KMS-11 (cell line): ENCODE measurements around the gene SDK2.
"Not testable (repeated sequence)": the region's sequence is repeated elsewhere in the genome, so short reads cannot be mapped to it uniquely, and the experiment has no call there.

Source experiments
- H2AFZ ChIP-seq: fragments of 200-600 bp; sonication (generic); 2 replicates; pipeline ENCODE4 v1.6.1; 2016; ENCODE audit warnings: antibody characterized with exemption, mixed run types, low read depth
- H3K27ac ChIP-seq: fragments of 200-600 bp; sonication (generic); 2 replicates; pipeline ENCODE4 v1.6.1; 2016; ENCODE audit warnings: mild to moderate bottlenecking, mixed run types
- H3K27me3 ChIP-seq: fragments of 200-600 bp; sonication (generic); 2 replicates; pipeline ENCODE4 v1.6.1; 2017; ENCODE audit warnings: mild to moderate bottlenecking, low read depth, mixed run types, moderate library complexity; ENCODE audit not compliant: insufficient read depth
- H3K36me3 ChIP-seq: fragments of 200-600 bp; sonication (generic); 2 replicates; pipeline ENCODE4 v1.6.1; 2017; ENCODE audit warnings: mild to moderate bottlenecking, mixed run types; ENCODE audit not compliant: insufficient read depth
- H3K4me1 ChIP-seq: fragments of 200-600 bp; sonication (generic); 2 replicates; pipeline ENCODE4 v1.6.1; 2016; ENCODE audit warnings: mild to moderate bottlenecking, low read depth, mixed run types; ENCODE audit not compliant: poor library complexity, severe bottlenecking
- H3K4me2 ChIP-seq: fragments of 200-600 bp; sonication (generic); 2 replicates; pipeline ENCODE4 v1.7.0; 2016; ENCODE audit warnings: mild to moderate bottlenecking, mixed run types
- H3K4me3 ChIP-seq: fragments of 200-600 bp; sonication (generic); IDR thresholded peaks from 2 replicates; pipeline ENCODE4 v1.6.1; 2017; ENCODE audit warnings: low read depth, low read length, mixed read lengths; ENCODE audit not compliant: insufficient read depth
- H3K79me2 ChIP-seq: fragments of 200-600 bp; sonication (generic); 2 replicates; pipeline ENCODE4 v1.6.1; 2016; ENCODE audit warnings: low read depth, mixed run types; ENCODE audit not compliant: insufficient read depth
- H3K9ac ChIP-seq: fragments of 200-600 bp; sonication (generic); 2 replicates; pipeline ENCODE4 v1.6.1; 2016; ENCODE audit warnings: mild to moderate bottlenecking, mixed run types
- H4K20me1 ChIP-seq: fragments of 200-600 bp; sonication (generic); 2 replicates; pipeline ENCODE4 v1.6.1; 2016; ENCODE audit warnings: mild to moderate bottlenecking, mixed run types; ENCODE audit not compliant: insufficient read depth
- TF ChIP-seq, protein P1 (sequence below): fragments of 200-600 bp; sonication (generic); conservative IDR thresholded peaks from 2 replicates; pipeline ENCODE4 v1.6.1; 2017; ENCODE audit warnings: low read depth, mild to moderate bottlenecking, antibody characterized with exemption, low read length, moderate library complexity, mixed read lengths

SDK2 gene

DNA sequence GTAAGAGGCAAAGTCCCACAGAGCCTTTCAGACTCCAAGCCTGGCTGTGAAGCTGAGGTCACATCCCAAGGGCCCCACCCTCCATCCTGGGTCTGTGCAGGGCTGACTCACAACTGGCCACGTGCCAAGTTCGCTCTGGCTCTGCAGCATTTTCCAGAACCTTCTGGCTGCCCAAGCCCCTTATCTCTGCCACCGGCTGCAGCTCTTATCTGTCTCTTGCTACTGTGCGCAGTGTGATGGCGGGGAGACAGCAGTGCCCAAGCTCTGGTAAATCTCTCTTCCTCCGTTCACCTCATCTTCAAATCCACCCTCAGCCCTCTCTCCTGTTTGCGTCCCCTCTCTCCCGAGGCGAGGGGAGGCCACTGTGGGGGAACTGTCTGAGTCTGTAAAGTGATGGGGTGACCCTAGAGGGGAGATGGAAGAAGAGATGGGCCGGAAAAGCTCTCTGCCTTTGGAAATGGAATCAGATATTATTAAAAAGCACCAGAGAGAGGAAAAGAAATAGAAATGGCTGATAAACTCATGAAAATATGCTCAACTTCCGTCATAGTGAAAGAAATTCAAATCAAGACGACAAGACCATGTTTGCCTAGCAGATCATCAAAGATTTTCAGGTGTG lies 169.8 kb downstream of the SDK2 start:
- H3K4me2 ChIP-seq, result no peak overlapping the region
- no peak overlapping the region for H2AFZ ChIP-seq
- H3K79me2 ChIP-seq, result no peaks in the 10 kb centered on the region
- no peaks in the 10 kb centered on the region for H3K4me1 ChIP-seq
- no peak overlapping the region for H3K4me3 ChIP-seq
- no peak overlapping the region for H3K9ac ChIP-seq
- H3K36me3 ChIP-seq, result no peaks in the 10 kb centered on the region
- TF ChIP-seq, protein P1, sequence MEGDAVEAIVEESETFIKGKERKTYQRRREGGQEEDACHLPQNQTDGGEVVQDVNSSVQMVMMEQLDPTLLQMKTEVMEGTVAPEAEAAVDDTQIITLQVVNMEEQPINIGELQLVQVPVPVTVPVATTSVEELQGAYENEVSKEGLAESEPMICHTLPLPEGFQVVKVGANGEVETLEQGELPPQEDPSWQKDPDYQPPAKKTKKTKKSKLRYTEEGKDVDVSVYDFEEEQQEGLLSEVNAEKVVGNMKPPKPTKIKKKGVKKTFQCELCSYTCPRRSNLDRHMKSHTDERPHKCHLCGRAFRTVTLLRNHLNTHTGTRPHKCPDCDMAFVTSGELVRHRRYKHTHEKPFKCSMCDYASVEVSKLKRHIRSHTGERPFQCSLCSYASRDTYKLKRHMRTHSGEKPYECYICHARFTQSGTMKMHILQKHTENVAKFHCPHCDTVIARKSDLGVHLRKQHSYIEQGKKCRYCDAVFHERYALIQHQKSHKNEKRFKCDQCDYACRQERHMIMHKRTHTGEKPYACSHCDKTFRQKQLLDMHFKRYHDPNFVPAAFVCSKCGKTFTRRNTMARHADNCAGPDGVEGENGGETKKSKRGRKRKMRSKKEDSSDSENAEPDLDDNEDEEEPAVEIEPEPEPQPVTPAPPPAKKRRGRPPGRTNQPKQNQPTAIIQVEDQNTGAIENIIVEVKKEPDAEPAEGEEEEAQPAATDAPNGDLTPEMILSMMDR, result no peak
- H3K27me3 ChIP-seq, result peaks cover 50% of the 10 kb centered on the region; the same call in 1 of the 2 replicates
- no peak overlapping the region for H3K27ac ChIP-seq
- H4K20me1 ChIP-seq, result no peaks in the 10 kb centered on the region

GRCh38 chr17:73472715-73473114 lies 171.5 kb downstream of the SDK2 start:
- not testable (repeated sequence) for H3K4me1 ChIP-seq, H4K20me1 ChIP-seq, H3K79me2 ChIP-seq, H3K9ac ChIP-seq, H2AFZ ChIP-seq, H3K4me2 ChIP-seq, H3K4me3 ChIP-seq, H3K27ac ChIP-seq, H3K36me3 ChIP-seq
- H3K27me3 ChIP-seq, result peaks cover 54% of the 10 kb centered on the region; the same call in 1 of the 2 replicates

DNA sequence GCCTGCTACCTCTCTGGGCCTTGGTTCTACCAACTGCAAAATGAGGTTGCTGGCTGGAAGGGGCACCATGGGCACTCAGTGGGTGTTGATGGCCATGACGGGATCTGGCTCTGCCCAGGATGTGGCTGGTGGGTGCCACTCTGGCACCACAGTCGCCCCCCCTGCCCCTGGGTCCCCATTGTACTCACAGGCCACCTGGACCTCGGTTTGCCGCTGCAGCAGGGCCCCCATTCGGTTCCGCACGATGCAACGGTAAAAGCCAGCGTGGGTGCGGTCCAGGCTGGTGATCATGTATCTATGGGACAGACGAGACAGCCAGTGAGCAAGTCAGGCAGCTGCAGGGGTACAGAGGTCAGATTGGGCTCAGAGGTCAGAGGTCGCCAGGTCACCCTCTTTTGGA lies 172.3 kb downstream of the SDK2 start:
- Histone ChIP-seq H3K27ac (no peak overlapping the region), H3K27me3 (peaks cover 55% of the 10 kb centered on the region; the same call in 1 of the 2 replicates)

GRCh38 chr17:73470316-73470826 lies 173.9 kb downstream of the SDK2 start:
- no peaks in the 10 kb centered on the region for H4K20me1 ChIP-seq
- H3K4me1 ChIP-seq, result no peaks in the 10 kb centered on the region
- H3K27ac ChIP-seq, result no peak overlapping the region
- H3K27me3 ChIP-seq, result peaks cover 41% of the 10 kb centered on the region; the same call in 1 of the 2 replicates
- no peak overlapping the region for H2AFZ ChIP-seq
- no peak overlapping the region for H3K9ac ChIP-seq
- H3K36me3 ChIP-seq, result no peaks in the 10 kb centered on the region
- no peak overlapping the region for H3K4me2 ChIP-seq
- H3K79me2 ChIP-seq, result no peaks in the 10 kb centered on the region
- TF ChIP-seq, protein P1, result no peak
- no peak overlapping the region for H3K4me3 ChIP-seq

More for the DNA sequence above, 172.3 kb downstream of the SDK2 start:
- Histone ChIP-seq H2AFZ (no peak overlapping the region), H3K4me2 (no peak overlapping the region), H4K20me1 (no peaks in the 10 kb centered on the region), H3K36me3 (no peaks in the 10 kb centered on the region), H3K4me1 (no peaks in the 10 kb centered on the region), H3K9ac (no peak overlapping the region), H3K79me2 (no peaks in the 10 kb centered on the region), H3K4me3 (no peak overlapping the region)
- TF ChIP-seq, protein P1, result no peak

GRCh38 chr17:73469311-73469710 lies 174.9 kb downstream of the SDK2 start:
- no peak overlapping the region for H2AFZ ChIP-seq
- H3K27ac ChIP-seq, result no peak overlapping the region
- no peaks in the 10 kb centered on the region for H3K36me3 ChIP-seq
- H3K4me2 ChIP-seq, result no peak overlapping the region
- H3K4me3 ChIP-seq, result no peak overlapping the region
- H4K20me1 ChIP-seq, result no peaks in the 10 kb centered on the region
- H3K4me1 ChIP-seq, result no peaks in the 10 kb centered on the region
- H3K27me3 ChIP-seq, result peaks cover 39% of the 10 kb centered on the region; the same call in 1 of the 2 replicates
- no peak overlapping the region for H3K9ac ChIP-seq
- TF ChIP-seq, protein P1, result no peak
- H3K79me2 ChIP-seq, result no peaks in the 10 kb centered on the region
